Upper lobe of left lung (tissue), 4 donors: ENCODE measurements around the gene TRPM5.

ENCODE experiments used
- EP300 ChIP-seq, 4 donors: sonication (generic); formaldehyde crosslinking; IDR thresholded peaks; one replicate each; pipeline ENCODE4 v1.5.1; 2017; ENCODE audit warnings: antibody characterized with exemption in 4 of 4, control low read depth in 2 of 4
- POLR2A ChIP-seq, 4 donors: fragments of 450-650 bp; IDR thresholded peaks; one replicate each; pipeline ENCODE4 v1.5.1; 2016 to 2017; ENCODE audit warnings: antibody characterized with exemption in 4 of 4, mild to moderate bottlenecking in 2 of 4
- POLR2AphosphoS5 ChIP-seq, 2 donors: sonication (generic); formaldehyde crosslinking; IDR thresholded peaks; one replicate each; pipeline ENCODE4 v1.5.1; 2017; ENCODE audit warnings: antibody characterized with exemption in 2 of 2
- TF ChIP-seq, protein P1 (sequence below), 6 experiments: fragments of 450-650 bp in 4 of 6; fragments of 200-600 bp in 2 of 6; sonication (generic) in 2 of 6; IDR thresholded peaks; one replicate each; pipeline ENCODE4 v1.5.1; 2016 to 2019; ENCODE audit warnings: antibody characterized with exemption in 6 of 6

DNA sequence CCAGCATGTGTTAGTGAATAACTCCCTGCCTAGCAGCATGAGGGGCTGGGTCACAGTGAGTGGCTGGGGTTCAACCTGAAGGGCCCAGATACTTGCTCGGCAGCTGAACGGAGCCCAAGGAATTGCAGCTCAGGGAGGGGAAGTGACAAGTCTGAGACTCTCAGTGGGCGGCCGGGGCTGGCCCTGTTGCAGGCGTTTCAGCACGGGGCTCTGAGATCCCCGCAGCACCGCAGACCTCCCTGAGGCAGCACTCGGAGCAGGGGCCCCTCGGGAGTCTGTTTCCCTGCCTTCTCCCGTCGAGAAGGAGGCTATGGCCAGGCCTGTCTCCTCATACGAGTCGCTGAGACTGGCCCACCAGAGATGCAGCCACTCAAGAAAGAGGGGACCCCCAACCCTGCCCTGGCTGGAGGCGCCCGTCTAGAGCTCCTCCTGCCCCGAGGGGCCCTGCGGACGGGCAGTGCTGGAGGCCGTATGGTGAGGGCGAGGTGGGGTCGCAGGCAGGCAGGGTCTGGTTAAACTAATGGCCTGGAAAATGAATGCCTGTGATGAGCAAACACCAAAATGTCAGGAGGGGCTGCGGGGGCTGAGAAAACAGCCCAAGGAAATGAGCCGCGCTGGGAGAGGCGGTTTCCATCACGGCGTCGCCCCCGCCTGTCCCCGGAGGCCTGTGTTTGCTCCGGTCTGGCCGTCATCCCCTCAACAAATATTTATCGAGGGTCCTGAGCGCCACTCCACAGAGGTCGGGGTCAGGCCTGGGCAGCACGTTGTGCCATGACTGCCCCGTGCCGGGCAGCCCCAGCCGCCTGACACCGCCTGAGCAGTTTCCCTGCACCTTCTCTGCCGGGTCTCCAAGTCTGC, 34.5 kb downstream of the TRPM5 start:
- TF ChIP-seq, protein P1, sequence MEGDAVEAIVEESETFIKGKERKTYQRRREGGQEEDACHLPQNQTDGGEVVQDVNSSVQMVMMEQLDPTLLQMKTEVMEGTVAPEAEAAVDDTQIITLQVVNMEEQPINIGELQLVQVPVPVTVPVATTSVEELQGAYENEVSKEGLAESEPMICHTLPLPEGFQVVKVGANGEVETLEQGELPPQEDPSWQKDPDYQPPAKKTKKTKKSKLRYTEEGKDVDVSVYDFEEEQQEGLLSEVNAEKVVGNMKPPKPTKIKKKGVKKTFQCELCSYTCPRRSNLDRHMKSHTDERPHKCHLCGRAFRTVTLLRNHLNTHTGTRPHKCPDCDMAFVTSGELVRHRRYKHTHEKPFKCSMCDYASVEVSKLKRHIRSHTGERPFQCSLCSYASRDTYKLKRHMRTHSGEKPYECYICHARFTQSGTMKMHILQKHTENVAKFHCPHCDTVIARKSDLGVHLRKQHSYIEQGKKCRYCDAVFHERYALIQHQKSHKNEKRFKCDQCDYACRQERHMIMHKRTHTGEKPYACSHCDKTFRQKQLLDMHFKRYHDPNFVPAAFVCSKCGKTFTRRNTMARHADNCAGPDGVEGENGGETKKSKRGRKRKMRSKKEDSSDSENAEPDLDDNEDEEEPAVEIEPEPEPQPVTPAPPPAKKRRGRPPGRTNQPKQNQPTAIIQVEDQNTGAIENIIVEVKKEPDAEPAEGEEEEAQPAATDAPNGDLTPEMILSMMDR (IDR thresholded peaks at IDR 0.05), result no peak
- no peak for TF ChIP-seq POLR2AphosphoS5 (IDR thresholded peaks at IDR 0.05)
- TF ChIP-seq EP300 (IDR thresholded peaks at IDR 0.05), result no peak
- TF ChIP-seq POLR2A (IDR thresholded peaks at IDR 0.05), result no peak
